ENCODE data around the gene SLC9A8.
A peak's percentile ranks its signal among the peaks of the same experiment; 100 is the strongest.
"Not testable (repeated sequence)": the region's sequence is repeated elsewhere in the genome, so short reads cannot be mapped to it uniquely, and the experiment has no call there.

The SLC9A8 gene

GRCh38 chr20:49812507-49813304, at the start of gene SLC9A8:
Gene SLC9A8, plus strand, starts transcription at chr20:49812828. Its CDS starts 95 bp downstream, at chr20:49812923.
- DNase-seq (ENCODE audit: low spot score), result peak; percentile 81

- DNase-seq (ENCODE audit: low spot score), result no peak
Observed at GRCh38 chr20:49762940-49763766, 49.5 kb upstream of the SLC9A8 start.

DNA sequence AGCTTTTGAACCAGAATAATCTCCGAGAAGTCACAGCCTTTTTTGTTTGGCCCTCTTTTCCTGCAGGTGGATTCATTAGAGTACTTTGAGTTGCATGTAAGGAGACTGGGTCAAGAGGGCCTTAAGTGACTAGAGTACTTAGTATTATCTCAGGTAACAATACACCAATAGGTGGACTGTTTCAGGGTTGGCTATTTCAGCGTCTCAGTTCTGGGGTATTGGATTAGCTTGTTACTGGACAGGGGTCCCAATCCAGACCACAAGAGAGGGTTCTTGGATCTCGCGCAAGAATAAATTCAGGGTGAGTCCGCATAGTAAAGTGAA, 47.3 kb upstream of the SLC9A8 start:
- no peak for DNase-seq (ENCODE audit: low spot score)

DNA sequence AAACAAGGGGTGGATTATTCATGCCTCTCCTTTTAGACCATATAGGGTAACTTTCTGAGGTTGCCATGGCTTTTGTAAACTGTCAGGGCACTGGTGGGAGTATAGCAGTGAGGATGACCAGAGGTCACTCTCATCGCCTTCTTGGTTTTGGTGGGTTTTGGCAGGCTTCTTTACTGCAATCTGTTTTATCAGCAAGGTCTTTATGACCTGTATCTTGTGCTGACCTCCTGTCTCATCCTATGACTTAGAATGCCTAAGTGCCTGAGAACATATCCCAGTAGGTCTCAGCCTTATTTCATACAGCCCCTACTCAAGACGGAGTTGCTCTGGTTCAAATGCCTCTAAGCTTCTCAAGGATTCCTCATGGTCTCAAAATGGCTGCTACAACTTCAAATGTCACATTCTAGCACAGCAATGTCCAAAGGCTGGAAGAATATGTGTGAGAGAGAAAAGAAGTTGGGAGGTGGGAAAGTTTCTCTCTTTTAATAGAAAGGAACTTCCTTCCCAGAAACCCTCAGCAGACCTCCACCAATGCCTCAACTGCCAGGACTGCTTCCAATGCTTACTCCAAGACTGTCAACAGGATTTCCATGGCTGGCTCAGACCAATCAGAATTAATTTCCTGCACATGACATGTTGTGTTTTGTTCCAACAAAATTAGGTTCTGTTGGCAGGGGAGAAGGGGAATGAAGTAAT, 46.6 kb upstream of the SLC9A8 start:
- DNase-seq (ENCODE audit: low spot score), result no peak

DNA sequence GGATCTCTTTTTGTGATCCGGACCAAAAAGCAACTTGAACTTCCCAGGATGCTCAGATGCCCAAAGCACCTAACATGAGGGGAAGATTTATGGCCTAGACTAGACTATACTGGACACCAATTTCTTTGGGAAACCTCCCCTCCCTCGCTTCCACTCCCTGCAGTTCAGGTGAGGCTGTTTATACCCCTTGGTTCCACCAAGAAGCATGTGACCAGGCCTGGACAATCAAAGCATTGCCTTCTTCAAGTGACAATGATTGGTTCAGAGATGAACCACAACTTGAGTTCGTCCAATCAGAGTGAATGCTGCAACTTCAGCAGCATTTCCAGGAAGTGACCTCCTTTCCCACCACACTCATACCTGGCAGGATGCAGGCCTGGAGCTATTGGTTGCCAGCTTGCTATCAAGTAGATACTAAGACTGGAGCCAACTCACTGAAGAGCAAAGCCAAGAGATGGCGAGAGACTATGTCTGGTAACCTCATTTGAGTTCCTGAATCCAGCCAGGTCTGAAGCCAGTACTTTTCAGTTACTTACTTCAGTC, 45.6 kb upstream of the SLC9A8 start:
- DNase-seq (ENCODE audit: low spot score), result no peak

DNA sequence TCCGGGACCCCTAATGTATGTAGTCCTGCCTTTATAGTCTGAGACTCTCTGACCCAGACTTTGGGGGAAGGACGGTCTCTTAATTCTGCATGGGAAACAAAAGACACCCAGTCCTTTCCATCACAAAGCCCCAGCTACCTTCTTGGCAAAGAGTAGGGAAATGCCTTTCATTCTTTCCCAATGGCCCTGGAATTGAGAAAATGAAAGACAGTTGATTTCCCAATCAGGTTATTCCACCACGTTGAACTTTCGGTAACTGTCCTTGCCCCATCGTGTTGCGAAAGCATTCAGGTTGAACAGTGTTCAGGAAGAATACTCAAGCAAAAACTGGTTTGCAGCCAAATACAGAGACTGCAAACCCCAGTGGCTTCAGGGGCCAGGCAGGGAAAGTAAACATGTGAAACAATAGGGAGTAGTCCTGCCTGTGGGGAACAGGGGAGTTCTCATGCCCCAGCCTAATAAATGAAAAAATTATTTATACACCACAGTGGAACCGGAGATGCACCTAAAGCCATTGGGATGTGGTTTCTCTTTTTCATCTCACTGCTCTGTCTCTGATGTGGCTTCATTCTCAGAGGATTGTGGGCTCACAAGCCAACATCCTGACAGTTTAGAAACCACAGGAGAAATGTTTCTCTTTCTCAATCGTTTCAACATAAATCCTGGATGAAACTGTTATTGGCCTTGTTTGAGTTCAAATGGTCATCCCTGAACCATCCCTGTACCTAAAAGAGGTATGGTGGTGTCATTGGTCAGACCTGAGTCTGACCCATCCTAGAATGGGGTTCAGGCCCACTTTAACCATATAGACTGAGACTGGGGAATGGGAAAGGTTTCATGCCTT, 44.2 kb upstream of the SLC9A8 start:
- no peak for DNase-seq (ENCODE audit: low spot score)

- no peak for DNase-seq (ENCODE audit: low spot score)
Observed at GRCh38 chr20:49769048-49769581, 43.5 kb upstream of the SLC9A8 start.

- no peak for DNase-seq (ENCODE audit: low spot score)
Observed at GRCh38 chr20:49770634-49771033, 42.0 kb upstream of the SLC9A8 start.

GRCh38 chr20:49774213-49774612, 38.4 kb upstream of the SLC9A8 start:
- not testable (repeated sequence) for DNase-seq (ENCODE audit: low spot score)

GRCh38 chr20:49775229-49775693, 37.4 kb upstream of the SLC9A8 start:
- peak; percentile 91 for DNase-seq (ENCODE audit: low spot score)

GRCh38 chr20:49779972-49780371, 32.7 kb upstream of the SLC9A8 start:
- DNase-seq (ENCODE audit: low spot score), result no peak

GRCh38 chr20:49781676-49782075, 31.0 kb upstream of the SLC9A8 start:
- no peak for DNase-seq (ENCODE audit: low spot score)

- not testable (repeated sequence) for DNase-seq (ENCODE audit: low spot score)
Observed at GRCh38 chr20:49782439-49782838, 30.2 kb upstream of the SLC9A8 start.

DNA sequence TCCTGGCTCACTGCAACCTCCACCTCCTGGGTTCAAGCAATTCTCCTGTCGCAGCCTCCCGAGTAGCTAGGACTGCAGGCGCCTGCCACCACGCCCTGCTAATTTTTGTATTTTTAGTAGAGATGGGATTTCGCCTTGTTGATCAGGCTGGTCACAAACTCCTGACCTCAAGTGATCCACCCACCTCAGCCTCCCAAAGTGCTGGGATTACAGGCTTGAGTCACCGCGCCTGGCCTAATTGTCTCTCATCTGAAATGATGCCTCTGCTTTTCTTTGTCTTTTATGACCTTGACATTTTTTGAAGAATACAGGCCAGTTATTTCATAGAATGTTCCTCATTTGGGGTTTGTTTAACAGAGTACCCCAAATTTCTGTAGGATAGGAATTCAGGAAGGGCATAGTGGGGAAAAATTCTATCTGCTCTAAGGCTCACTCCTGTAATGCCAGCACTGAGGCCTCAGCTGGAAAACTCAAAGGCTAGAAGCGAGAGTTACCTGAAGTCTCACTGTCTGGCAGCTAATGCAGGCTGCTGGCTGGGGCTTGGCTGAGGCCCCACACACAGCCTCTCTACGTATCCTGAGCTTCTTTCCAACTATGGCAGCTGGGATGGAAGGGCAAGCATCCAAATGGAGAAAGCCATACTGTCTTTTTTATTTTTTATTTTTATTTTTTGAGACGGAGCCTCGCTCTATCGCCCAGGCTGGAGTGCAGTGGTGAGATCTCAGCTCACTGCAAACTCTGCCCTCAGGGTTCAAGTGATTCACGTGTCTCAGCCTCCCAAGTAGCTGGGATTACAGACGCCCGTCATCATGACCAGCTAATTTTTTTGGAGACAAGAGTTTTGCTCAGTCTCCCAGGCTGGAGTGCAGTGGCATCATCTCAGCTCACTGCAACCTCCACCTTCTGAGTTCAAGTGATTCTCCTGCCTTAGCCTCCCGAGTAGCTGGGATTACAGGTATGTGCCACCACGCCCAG, 29.3 kb upstream of the SLC9A8 start:
- not testable (repeated sequence) for DNase-seq (ENCODE audit: low spot score)

- DNase-seq (ENCODE audit: low spot score), result no peak
Observed at GRCh38 chr20:49784291-49784690, 28.3 kb upstream of the SLC9A8 start.

GRCh38 chr20:49785149-49785851, 27.3 kb upstream of the SLC9A8 start:
- no peak for DNase-seq (ENCODE audit: low spot score)

GRCh38 chr20:49785852-49786175, 26.8 kb upstream of the SLC9A8 start:
- DNase-seq (ENCODE audit: low spot score), result no peak

GRCh38 chr20:49786196-49786595, 26.4 kb upstream of the SLC9A8 start:
- no peak for DNase-seq (ENCODE audit: low spot score)

GRCh38 chr20:49786668-49787370, 25.8 kb upstream of the SLC9A8 start:
- peak; percentile 49 for DNase-seq (ENCODE audit: low spot score)
